Epithelial cell of umbilical artery (primary cell): ENCODE results near the gene DDT. TPM values are rescaled to one million over a fixed set of nuclear protein-coding genes. Genes with fewer than 3 reads are reported as not detected.

ENCODE experiments used
- total RNA-seq: library from RNA; depleted of rRNA; stranded (reverse); fragments of >200 nt; gene quantifications from 2 replicates; pipeline ENCODE4 v1.2.3, GENCODE V29; 2014

DDT gene
- total RNA-seq, result 42.1 and 146 TPM in 2 replicates

DNA sequence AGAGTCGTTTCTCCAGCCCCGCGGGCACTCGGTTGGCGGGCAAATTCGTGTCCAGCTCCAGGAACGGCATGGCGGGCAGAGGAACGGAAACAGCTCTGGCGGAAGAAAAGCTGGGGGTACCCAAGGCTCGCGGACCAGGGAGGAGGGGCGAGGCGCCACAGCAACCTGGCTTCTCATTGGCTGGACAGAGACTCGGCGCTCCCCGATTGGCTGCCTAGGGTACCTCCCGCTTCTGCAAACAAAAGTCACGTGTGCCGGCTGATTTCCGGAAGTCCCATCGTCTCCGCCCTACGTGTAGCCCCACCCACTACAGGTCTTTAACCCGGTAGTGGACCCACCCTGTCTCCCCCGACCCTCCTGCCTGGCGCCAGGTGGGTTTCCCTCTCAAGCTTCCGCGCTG lies at the start of gene DDT:
TSS of gene DDT (minus strand) at position 97 of the 400 bp plus-strand sequence. CDS start at position 70, 27 bp downstream.

DNA sequence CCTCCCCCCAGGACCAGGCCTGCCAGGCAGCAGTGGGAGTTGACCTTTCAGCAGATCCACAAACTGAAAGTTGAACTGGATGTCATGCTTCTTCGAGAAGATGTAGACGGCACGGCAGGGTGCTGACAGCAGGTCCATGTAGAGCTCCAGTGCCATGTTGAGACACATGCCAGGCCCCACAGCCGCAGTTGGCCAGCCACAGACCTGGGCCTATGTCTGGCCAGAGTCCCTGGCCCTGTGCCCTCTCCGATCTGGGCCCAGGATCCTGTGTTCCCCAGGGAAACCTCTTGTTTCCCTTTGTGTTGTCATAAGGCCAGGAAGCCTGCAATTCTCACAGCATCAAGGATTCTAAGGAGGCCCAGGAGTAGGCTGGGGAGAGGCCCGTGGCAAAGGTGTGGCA lies 31.0 kb upstream of the DDT start, which contains the start of gene GSTT4:
TSS of gene GSTT4 (minus strand) at position 253 of the 400 bp plus-strand sequence. CDS start at position 156, 97 bp downstream.

DNA sequence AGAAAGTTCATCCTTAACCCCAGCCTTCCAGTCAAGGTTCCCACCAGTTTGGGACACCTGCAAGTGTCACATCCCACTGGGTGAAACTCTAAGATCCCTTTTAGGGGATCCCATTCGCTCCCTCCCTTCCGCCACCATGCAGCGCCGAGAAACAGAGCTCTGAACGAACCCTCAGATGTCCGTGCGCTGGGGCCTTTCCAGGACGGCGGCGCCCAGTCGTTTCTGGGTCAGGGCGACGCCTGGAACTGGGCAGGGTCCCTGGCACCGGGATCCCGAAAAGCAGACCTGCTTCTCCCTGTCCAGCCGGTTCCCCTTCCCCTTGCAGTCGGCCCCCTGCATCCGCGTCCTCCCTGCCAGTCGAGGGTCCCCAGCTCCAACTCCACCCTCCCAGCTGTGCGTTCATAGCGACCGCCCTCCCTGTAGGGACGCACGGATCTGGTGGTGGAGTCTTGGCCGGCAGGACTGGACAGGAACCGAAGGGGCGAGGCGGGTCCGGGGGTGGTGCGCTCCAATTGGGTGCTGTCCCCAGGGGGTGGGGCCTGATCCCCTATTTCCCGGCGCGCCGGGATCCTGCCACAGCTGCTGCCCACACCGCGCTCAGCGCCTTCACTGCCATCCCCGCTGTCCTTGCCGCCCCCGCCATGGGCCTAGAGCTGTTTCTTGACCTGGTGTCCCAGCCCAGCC lies 5.5 kb upstream of the DDT start, which contains the start of gene GSTT2:
TSS of gene GSTT2 (plus strand) at position 578 of the 684 bp plus-strand sequence.

DNA sequence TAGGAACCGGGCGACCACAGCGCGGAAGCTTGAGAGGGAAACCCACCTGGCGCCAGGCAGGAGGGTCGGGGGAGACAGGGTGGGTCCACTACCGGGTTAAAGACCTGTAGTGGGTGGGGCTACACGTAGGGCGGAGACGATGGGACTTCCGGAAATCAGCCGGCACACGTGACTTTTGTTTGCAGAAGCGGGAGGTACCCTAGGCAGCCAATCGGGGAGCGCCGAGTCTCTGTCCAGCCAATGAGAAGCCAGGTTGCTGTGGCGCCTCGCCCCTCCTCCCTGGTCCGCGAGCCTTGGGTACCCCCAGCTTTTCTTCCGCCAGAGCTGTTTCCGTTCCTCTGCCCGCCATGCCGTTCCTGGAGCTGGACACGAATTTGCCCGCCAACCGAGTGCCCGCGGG lies 7.7 kb downstream of the DDT start, which contains the start of gene DDTL:
TSS of gene DDTL (plus strand) at position 321 of the 400 bp plus-strand sequence. CDS start at position 348, 27 bp downstream.

DNA sequence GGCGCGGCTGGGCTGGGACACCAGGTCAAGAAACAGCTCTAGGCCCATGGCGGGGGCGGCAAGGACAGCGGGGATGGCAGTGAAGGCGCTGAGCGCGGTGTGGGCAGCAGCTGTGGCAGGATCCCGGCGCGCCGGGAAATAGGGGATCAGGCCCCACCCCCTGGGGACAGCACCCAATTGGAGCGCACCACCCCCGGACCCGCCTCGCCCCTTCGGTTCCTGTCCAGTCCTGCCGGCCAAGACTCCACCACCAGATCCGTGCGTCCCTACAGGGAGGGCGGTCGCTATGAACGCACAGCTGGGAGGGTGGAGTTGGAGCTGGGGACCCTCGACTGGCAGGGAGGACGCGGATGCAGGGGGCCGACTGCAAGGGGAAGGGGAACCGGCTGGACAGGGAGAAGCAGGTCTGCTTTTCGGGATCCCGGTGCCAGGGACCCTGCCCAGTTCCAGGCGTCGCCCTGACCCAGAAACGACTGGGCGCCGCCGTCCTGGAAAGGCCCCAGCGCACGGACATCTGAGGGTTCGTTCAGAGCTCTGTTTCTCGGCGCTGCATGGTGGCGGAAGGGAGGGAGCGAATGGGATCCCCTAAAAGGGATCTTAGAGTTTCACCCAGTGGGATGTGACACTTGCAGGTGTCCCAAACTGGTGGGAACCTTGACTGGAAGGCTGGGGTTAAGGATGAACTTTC lies 13.0 kb downstream of the DDT start, which contains the start of gene GSTT2B:
TSS of gene GSTT2B (minus strand) at position 112 of the 688 bp plus-strand sequence. CDS start at position 48, 64 bp downstream.

Other genes with a start within 250 kb of the DDT start
- 1.9 and 2.3 TPM in 2 replicates for gene ZNF70, start 223.3 kb downstream of the DDT start, total RNA-seq
- not detected in 2 replicates for gene VPREB3, start 220.0 kb downstream of the DDT start, total RNA-seq
- 0.46 and 0.97 TPM in 2 replicates for gene C22orf15, start 211.5 kb downstream of the DDT start, total RNA-seq
- gene CHCHD10, start 206.5 kb downstream of the DDT start, total RNA-seq, result 1.9 and 4.1 TPM in 2 replicates
- gene MMP11, start 201.6 kb downstream of the DDT start, total RNA-seq, result 9.4 and 13.3 TPM in 2 replicates
- 23.3 and 30.5 TPM in 2 replicates for gene SMARCB1, start 187.5 kb downstream of the DDT start, total RNA-seq
- gene DERL3, start 135.4 kb downstream of the DDT start, total RNA-seq, result 0.32 and 0.46 TPM in 2 replicates
- 2.9 and 5.5 TPM in 2 replicates for gene SLC2A11, start 116.6 kb downstream of the DDT start, total RNA-seq
- gene MIF, start 80.1 kb downstream of the DDT start, total RNA-seq, result 222 and 335 TPM in 2 replicates
- 1.3 and 9.6 TPM in 2 replicates for gene GSTT2B, start 13.2 kb downstream of the DDT start, total RNA-seq
- gene DDTL, start 7.6 kb downstream of the DDT start, total RNA-seq, result 0.65 TPM in 1 of 2 replicates, not detected in the other
- gene GSTT2, start 5.7 kb upstream of the DDT start, total RNA-seq, result 1.2 TPM in 1 of 2 replicates, not detected in the other
- gene GSTT4, start 31.0 kb upstream of the DDT start, total RNA-seq, result not detected in 2 replicates
- gene CABIN1, start 36.9 kb upstream of the DDT start, total RNA-seq, result 21.4 and 33.7 TPM in 2 replicates
- under 0.01 and 0.15 TPM in 2 replicates for gene SUSD2, start 207.0 kb upstream of the DDT start, total RNA-seq